HG03442 (cell line): ENCODE data around the gene LANCL3.
A peak's percentile ranks its signal among the peaks of the same experiment; 100 is the strongest.
"Not testable (repeated sequence)": the region's sequence is repeated elsewhere in the genome, so short reads cannot be mapped to it uniquely, and the experiment has no call there.

ENCODE experiments used
- ATAC-seq: cut with Tn5 transposase; IDR thresholded peaks from one replicate; pipeline ENCODE4 v1.9.1; 2021; ENCODE audit warnings: mild to moderate bottlenecking, moderate library complexity; ENCODE audit not compliant: unreplicated experiment

LANCL3 gene

DNA sequence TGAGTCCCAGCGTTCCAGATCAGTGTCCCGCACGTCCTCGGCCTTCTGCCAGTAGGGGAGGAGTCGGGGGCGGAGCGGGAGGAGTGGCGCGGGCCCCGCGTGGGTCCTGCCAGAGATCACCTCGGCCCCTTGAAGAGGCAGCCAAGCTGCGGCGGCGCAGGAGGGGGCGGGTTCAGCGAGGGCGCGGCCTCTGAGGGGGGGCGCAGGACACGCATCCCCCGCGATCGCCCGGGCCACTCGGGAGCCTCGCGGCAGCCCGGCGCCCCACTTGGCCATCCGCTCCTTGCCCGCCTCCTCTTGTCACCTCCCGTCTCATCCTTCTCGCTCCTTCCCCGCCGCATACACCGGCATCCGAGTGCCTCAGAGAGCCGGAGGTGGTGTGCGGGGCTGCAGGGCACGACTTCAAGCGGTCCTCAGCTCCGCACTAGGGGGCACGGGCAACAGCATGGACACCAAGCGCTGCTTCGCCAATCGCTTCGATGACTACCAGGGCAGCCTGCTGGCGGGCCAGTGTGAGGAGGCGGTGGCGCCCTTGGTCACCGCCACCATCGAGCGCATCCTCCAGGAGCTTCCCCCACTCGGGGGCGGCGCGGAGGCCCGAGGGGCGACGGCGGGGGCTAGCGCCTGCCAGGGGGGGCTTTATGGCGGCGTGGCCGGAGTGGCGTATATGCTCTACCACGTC is at the start of gene LANCL3:
LANCL3 (plus strand) TSS at position 236 of the 682 bp plus-strand sequence; CDS start at position 446, 210 bp downstream.
- ATAC-seq: not testable (repeated sequence)

- not testable (repeated sequence) for ATAC-seq
Observed at GRCh38 chrX:37523673-37524072, 47.8 kb upstream of the LANCL3 start.

GRCh38 chrX:37541991-37542390 is 29.5 kb upstream of the LANCL3 start:
- ATAC-seq: no peak

- no peak for ATAC-seq
Observed at GRCh38 chrX:37542791-37543190, 28.7 kb upstream of the LANCL3 start.

DNA sequence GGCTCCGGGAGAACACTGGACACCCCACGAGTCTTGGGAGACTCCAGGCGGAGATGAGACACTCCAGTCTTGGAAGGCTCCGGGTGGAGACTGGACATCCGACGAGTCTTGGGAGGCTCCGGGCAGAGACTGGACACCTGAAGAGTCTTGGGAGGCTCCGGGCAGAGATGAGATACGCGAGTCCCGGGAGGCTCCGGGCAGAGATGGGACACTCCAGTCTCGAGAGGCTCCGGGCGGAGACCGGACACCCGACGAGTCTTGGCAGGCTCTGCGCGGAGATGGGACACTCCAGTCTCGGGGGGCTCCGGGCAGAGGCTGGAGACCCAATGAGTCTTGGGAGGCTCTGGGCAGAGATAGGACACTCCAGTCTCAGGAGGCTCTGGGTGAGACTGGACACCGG is 28.1 kb upstream of the LANCL3 start:
- no peak for ATAC-seq

DNA sequence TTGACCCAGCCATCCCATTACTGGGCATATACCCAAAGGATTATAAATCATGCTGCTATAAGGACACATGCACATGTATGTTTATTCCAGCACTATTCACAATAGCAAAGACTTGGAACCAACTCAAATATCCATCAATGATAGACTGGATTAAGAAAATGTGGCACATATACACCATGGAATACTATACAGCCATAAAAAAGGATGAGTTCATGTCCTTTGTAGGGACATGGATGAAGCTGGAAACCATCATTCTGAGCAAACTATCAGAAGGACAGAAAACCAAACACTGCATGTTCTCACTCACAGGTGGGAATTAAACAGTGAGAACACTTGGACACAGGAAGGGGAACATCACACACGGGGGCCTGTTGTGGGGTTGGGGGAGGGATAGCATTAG is 26.9 kb upstream of the LANCL3 start:
- not testable (repeated sequence) for ATAC-seq

DNA sequence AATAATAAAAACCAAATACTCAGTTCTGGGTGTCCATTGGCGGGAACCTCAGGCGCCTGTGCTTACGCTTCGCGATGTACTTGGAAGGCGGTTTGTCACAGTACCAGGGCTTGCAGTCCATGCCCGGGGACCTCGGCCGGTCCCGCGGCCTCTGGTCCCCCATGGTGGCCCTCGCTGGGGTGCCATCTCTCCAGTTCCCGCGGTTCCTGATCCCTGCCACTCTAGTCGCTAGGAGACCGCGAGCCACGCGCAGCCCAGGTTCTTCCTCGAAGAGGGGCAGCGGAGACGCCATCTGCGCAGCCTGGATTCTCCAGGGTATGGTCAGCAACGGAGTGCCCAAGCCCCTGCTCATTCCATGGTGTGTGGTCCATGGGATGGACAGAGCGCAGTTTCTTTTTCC is 26.4 kb upstream of the LANCL3 start:
- no peak for ATAC-seq

- not testable (repeated sequence) for ATAC-seq
Observed at GRCh38 chrX:37549619-37550018, 21.8 kb upstream of the LANCL3 start.

DNA sequence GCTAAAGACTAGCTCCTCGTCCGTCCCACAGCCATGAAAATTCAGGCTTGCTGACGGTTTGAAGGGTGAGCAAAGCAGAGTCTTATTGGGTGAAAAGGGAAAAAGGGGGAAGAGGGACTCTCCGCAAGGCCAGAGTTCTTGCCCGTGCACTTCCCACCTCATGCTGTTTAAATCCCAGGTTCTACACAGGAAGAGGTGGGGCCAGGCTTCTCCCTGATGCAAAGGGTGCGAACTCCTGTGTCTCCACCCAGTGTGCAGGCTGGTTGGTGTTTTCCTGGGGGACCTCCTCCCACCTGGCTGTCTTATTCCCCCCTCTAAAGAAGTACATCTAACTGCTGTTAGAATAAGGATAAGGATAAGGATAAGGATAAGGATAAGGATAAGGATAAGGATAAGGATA is 18.0 kb upstream of the LANCL3 start:
- no peak for ATAC-seq

- ATAC-seq: not testable (repeated sequence)
Observed at GRCh38 chrX:37565254-37565653, 6.2 kb upstream of the LANCL3 start.

GRCh38 chrX:37570349-37570748 is 1.1 kb upstream of the LANCL3 start:
- not testable (repeated sequence) for ATAC-seq

GRCh38 chrX:37572108-37572587 is 687 bp downstream of the LANCL3 start:
- not testable (repeated sequence) for ATAC-seq

DNA sequence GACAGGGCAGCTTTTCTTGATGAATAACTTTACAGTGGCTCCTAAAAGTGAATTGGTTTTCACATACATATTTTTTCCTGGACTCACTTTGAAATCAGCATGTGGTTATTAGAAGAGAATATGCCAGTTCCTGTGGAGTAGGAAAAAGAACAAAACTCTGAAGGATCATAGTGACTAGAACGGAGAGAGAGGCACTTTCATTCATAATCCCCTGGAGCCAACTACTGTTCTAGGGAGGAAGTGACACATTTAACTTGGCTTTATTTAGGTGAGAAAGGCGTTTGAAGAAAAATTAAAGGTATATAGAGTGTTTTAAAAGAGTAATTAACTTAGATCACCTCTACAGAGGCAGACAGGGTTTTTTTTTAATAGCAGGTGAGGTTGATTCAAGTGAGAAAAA is 1.7 kb downstream of the LANCL3 start:
- not testable (repeated sequence) for ATAC-seq

- no peak for ATAC-seq
Observed at GRCh38 chrX:37578045-37578444, 6.6 kb downstream of the LANCL3 start.

DNA sequence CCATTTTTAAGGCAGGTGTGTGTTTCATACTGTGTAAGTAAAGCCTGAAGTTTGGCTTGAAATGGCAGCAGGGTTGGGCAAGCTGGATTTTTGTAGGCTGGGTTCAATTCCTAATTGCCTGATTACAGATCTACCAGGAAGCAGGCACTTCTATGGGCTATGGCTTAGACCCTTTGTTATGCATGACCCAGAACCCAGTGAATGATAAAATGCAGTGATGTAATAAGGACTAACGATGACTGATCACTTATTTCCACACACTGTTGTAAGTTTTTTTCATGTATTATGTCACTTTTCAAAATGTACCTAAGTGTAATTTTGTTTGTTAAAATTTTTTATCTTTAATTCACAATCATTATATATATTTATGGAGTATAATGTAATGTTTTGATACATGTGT is 8.6 kb downstream of the LANCL3 start:
- no peak for ATAC-seq

- not testable (repeated sequence) for ATAC-seq
Observed at GRCh38 chrX:37587337-37587736, 15.9 kb downstream of the LANCL3 start.

DNA sequence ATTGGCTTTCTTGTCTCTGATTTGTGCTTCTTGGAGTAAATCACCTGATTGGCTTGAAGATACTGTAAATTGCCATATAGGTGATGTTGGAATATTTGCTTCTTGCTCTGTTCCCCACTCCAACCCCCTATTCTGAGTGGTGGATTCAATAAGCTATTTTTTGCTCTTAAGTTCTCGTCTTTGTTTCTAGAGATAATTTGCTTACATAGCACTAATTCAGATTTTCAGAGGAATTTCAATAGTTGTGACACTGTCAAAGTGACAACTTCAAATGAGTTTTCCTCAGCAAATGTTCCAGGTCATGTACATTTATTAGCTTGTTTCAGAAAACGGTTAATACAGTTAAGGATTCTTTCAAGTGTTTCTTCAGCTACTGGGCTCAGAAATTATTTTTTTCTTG is 18.6 kb downstream of the LANCL3 start:
- no peak for ATAC-seq

GRCh38 chrX:37594755-37595382 is 23.4 kb downstream of the LANCL3 start:
- no peak for ATAC-seq

GRCh38 chrX:37599729-37600128 is 28.3 kb downstream of the LANCL3 start:
- no peak for ATAC-seq

- ATAC-seq: peak; percentile 59
Observed at GRCh38 chrX:37603938-37604409, 32.5 kb downstream of the LANCL3 start.

GRCh38 chrX:37607243-37607642 is 35.8 kb downstream of the LANCL3 start:
- no peak for ATAC-seq

DNA sequence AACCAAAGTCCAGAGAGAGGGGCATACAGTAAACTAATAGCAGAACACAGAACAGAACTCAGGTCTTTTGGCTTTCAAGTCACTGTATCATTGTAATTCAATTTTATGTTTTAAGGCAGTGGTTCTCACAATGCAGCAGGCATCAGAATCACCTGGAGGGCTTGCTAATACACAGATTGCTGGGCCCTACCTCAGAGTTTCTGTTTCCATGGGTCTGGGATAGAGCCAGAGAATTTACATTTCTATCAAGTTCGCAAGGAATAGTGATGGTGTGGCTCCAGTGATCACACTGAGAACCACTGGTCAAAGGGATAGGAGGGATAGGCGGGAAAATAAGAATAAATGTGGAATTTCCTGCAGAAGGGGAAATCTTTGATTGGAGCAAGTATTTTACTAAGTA is 36.7 kb downstream of the LANCL3 start:
- no peak for ATAC-seq
